NCI-H2081 treated with DMSO at 0.1 percent for 48 hours (cell line): ENCODE data around the gene TGFBR3.

ENCODE experiments used
- DNase-seq: peaks from one replicate; lab custom pipeline; 2025; lab: John Stamatoyannopoulos, UW

TGFBR3 gene

DNA sequence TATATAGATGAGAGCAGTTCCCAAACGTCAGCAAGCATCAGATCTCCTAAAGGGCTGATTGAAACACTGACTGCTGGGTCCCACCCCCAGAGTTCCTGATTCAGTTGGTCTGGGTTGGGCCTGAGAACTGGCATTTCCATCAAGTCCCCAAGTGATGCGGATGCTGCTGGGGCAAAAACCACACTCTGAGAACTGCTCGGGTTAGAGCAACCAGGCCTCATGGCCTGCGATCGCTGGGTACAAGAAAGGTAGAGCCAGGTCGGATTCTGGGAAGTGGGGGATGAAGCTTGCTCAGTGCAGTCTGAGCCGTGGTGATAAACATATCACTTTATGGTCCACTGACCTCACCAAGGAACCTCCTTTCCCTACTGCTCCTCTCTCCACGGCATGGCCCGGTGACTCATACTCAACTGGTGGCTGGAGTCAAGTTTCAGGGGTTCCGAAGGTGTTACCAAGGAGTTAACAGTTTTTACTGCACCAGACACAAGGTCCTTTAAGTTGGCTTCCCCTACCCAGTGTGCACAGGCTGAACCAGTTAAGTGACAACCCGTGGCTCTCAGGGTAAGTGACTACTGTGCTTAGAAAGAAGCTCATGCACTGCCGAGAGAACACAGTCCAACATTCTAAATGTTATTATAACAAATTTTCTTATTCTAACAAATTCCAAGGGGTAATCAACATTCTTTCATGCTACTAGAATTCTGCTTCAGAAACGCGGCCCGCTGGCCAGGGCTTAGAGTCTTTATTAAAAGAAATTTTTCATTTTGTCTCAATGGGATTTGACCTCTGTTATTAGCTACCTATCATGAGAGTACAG, 153.5 kb downstream of the TGFBR3 start:
- DNase-seq, result no peak

DNA sequence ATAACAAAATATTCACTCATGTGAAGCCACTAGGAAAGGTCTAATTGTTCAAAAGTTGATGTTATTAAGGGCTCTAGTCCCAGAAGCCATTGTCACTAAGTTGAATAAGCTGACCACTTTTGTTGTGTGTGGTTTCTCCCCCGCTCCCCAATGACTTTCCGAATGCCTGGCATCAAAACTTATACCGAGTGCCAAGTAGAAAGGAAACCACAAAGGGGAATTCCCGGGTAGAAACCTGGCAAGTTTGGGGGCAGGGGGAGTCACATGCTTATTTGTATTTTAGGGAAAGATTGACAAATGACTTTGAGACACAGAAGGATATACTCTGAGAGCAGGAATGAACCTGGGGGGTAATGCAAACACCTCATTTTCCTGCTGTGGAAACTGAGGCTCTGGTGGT, 154.1 kb downstream of the TGFBR3 start:
- DNase-seq, result no peak

DNA sequence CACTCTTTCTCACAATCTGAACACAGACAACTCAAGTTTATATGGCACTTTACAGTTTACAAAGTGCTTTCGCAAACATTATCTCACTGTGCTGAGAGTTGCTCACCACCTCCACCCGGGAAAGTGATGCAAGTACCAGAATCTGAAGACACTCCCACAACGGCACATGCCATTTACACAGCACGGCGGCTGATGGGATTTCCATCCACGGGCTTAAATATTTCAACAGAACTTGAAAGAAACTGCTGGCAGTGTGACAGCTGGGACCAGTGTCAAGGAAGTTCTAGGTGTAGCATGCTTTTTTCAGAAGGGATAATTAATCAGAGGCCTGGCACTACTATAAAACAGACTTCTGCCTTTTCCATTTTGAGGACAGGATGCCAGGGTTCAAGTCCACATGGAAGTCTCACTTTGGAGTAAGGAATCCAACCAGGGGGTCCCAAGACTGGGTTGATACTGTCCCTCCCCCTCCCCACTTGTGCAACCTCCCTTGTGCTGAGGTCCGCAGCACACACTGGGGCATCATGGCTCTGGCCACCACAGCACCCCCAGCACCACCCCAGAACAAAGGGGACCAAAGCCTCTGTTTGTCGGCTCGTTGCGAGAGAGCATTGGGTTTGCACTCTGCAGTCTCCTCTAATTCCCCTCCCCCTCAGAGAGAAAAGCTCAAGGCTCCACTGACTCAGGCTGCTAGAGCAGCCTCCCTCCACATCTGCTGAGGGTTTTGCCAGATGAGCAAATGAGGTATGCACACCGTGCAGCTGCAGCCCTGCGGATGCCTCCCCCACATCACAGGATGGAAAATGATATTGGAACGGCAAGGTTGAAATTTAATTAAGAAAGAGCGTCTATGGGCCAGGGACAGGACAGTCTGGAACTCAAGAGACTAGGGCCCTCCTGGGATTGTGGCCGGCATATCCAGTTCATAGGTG, 154.9 kb downstream of the TGFBR3 start:
- DNase-seq, result no peak

DNA sequence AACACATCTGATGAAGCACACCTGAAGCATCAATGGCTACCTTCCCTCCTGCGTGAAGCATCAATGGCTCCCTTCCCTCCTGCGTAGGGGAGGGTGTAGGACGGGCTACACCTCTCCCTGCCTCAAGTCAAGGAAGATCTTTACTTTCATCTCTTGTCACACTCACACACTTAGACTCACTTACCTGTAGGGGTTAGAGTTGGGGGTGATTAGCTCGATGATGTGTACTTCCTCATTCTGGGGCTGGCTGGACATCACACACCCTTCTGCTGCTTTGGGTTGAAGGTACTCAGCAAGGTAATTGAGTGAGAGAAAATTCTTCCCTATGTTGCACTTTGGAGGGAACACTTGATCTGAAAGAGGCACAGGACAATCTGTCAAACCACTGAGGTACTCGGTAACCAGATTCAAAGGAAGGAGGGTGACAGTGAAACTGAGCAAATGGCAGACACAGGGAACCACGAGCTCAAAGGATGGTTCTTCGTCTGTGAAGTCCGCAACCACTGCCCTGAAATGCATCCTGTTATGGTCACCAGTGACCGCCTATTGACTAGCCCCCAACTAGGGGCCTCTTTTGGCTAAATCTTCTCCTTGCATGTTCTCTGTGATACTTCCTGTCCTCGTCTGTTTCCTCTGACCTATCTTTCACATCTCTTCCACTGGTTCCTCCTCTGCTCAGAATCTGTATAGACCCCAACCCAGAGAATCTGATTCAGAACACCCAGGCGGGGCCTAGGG, 156.2 kb downstream of the TGFBR3 start:
- DNase-seq, result no peak

DNA sequence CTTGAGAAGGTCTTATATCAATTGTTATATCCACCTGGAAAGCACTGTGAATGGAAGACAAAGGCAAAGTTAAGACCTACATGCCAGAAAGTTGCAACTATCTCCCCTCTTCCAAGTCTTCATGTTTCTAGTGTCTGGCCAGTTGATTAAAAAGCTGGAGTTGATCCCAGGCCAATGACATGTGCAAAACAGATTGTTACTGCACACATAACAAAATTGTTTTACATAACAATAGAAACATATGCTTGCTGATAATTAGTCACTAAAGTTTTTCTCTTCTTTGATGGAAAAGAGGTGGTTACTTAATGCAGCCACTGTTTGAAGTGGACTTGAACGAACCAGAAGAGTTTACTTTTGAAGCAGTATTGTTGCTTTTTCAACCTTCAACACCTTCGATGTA, 158.2 kb downstream of the TGFBR3 start:
- no peak for DNase-seq

DNA sequence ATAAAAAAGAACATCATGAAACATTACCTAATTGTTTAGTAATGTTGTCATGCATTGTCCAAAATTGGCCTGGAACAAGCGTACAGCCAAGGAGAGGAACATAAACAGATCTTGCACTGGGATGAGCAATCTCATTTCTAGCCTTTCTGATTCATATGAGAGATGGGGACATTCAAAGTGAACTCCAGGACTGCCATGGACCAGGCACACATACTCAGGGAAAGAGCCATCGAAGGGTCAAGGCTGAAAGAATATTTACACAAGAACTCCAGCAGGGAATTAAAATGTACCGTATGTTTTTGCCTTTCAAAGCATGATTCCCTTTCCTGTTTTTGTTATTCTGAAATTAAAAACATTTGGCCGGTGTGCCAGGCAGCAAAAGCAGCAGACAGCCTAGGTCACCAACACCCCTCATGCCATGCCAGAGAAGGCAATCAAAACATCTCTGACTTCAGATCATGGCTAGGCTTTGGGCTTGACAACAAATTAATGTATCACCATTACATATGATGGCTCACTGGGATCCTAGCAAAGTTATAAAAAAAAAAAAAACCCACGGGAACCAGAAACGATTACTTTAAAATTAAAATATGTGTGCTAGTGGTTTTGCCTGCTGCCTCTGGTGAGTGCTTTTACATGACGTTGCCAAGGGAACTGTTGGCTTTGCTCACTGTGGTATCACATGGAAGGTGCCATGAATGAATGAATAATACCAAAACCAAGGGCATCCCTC, 159.8 kb downstream of the TGFBR3 start:
- no peak for DNase-seq

DNA sequence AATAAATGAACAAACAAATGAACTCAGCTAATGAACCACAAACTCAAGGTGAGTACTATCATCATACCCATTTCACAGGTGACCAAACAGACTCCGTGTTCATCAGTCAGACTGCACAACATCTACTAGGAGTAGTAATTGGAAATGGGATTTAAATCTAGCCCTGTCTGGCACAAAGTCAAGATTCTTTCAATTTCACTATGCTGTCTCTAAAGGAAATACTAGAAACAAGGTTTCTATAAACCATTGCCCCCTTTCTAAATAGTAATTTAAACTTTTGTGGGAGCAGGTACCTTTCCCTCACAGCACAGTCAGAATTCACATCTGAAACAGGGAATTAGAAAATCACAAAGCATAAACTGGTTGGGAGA, 160.3 kb downstream of the TGFBR3 start:
- no peak for DNase-seq

DNA sequence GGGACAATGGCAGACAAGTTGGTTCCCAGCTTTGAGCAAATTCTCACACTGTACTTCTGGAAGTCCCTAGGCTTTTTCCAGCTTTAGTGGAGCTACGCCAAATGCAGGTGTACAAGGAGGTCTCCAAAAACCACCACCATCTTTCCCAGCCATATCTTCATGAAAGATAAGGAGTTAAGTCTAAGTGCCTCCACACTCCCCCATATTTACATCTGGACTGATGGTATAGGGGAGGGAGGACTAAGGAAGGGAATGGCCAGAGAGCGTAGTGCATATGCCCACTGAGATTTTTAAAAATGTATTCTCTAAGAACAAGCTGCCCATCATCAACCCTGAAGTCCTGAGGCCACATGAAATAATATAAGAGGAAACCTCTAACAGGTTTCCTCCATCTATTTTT, 161.3 kb downstream of the TGFBR3 start:
- DNase-seq, result no peak

DNA sequence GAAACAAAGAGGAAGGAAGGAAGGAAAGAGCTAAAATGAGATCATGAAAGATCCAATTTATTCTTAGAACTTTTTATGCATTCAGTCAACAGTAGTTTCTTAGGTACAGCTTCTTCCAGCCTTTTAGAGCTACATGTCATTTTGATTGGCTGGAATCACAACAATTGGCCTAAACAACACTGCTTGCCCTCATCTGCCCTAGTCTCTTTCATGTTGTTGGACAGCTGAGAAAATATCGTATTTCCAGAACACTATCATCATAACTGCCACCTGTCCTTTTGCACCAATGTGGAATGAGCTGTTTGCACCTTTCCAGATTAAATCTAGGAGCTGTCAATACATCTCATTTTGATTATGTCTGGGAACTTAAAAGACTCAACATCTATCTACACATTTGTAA, 161.7 kb downstream of the TGFBR3 start:
- DNase-seq, result no peak

DNA sequence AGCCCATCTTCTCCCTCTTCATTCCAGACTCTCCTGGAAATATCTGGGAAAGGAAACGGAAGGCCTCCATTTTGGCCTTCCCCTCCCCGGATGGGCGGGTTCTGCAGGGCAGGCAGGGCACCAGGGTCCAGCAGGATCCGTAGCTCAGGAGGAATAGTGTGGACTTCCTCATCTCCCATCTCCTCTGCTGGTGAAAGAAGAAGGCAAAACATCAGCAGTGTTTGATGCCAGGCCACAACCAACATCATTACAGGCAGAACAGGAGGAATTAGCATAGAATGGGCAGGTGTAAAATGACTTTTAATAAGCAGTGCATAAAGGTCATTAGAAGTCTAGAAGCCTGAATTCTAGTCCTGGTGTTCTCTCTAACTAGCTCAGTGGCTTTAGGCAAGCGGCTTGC, 165.9 kb downstream of the TGFBR3 start:
- DNase-seq, result no peak

DNA sequence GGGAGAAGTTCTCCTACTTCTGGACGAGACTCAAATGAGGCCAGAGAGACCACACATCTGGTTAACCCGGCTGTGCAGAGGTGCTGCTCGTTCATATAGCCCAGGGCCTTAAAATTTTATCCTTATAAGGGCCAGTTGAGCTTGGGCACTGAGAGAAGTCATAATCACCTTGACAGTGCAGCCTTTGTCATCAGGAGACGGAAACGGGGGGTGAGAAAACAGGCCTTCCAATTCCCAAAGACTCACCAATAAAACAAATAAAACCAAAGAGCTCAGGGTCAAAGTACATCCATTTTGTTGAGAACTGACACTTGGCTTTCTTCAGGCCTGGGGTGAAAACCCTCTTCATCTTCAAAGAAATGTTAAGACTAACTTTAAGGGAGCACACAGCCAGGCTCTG, 167.1 kb downstream of the TGFBR3 start:
- DNase-seq, result no peak

DNA sequence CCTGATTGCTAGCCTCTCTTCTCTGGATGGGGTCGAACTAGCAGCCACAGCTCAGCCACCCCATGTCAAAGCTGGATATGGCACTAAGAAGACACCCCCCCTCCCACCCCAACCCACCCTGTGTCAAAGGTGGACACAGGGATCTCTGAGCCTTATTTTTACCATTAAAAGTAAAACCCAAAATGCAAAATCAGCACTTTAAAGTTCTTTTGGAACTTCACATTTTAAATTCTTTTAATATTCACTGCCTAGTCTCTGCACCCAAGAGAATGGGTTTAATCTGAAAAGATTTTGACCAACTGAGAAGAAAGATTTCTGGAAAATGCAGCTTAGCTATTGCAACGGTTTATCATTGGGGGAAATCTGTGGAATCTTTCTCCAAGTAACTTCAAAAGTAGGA, 167.6 kb downstream of the TGFBR3 start:
- no peak for DNase-seq

DNA sequence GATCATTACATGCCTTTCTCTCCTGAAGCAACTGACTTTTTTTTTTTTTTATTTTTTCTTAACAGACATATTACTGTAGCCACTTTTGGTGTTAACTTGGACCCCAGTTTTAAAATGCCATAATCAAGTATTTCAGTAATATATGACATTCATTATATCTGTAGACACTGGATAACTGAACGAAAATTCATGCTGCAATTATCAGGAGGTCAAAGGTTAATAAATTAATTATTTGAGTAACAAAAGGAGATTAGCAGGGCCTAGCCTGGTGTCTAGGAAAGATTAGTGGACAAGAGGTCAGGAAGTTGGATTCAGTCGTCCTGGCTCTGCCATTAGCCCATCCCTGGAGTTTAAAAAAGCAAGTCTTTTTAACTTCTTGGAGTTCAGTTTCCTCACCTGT, 168.1 kb downstream of the TGFBR3 start:
- no peak for DNase-seq

DNA sequence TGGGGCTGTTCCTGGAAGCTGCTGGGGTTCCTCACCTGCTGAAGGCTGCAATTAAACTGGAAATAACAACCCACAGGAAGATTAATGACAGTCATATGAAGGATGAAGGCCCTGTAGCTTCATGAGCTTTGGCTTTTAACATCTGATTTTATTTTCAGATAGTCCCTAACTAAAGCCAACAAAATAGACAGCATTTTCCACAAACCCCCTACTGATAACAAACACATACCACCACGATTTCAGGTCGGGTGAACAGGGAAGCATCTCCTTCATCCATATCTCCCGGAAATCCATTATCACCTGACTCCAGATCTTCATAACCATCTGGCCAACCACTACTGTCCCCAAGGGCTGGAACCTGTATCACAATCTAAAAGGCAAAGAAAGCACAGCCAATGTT, 169.6 kb downstream of the TGFBR3 start:
- no peak for DNase-seq

DNA sequence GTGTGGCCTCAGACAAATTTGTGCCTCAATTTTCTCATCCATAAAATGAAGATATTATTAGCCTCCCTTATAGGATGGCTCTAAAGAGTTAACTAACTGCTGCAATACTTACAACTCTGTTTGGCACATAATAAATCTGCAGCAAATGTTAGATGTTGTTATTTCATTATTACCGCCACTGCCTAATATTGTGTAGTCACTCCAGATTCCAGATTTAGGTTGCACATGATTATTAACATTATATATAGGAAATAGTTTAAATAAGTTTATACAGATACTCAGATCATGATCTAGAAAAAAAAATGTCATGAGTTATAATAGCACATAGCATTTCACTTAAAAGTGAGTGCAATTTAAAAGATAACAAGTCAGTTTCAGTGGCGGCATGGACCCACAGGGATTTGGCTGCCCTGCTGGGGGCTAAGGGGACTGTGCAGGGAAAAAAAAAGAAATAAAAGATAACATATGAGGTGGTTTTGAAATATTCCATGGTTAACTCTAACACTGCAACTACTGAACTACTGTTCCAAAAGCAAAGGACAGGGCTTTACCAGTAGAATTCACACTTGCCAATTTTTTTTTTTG, 170.4 kb downstream of the TGFBR3 start:
- DNase-seq, result no peak

DNA sequence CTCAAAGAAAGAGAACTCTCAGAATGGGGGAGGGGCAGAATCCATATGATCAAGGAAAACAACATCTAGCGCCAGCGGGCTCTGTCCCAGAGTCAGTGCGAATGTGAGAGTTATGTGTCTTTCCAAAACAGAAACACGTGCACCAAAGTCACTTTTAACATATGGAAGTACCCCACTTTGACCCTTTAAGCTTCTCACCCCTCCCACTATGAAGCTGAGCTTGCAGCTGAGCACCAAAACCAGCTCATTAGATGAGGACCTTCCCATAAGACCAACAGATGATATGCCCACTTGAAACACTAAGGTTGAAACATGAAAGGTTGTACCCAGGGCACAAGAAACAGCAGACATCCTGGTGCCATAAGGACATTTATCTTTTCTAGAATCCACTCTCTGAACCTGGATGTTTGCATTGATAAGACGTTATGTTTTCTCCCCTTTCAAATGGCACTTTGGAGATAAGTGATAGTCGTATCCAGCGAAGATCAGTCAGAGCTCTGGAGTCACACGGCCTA, 171.0 kb downstream of the TGFBR3 start:
- DNase-seq, result no peak

DNA sequence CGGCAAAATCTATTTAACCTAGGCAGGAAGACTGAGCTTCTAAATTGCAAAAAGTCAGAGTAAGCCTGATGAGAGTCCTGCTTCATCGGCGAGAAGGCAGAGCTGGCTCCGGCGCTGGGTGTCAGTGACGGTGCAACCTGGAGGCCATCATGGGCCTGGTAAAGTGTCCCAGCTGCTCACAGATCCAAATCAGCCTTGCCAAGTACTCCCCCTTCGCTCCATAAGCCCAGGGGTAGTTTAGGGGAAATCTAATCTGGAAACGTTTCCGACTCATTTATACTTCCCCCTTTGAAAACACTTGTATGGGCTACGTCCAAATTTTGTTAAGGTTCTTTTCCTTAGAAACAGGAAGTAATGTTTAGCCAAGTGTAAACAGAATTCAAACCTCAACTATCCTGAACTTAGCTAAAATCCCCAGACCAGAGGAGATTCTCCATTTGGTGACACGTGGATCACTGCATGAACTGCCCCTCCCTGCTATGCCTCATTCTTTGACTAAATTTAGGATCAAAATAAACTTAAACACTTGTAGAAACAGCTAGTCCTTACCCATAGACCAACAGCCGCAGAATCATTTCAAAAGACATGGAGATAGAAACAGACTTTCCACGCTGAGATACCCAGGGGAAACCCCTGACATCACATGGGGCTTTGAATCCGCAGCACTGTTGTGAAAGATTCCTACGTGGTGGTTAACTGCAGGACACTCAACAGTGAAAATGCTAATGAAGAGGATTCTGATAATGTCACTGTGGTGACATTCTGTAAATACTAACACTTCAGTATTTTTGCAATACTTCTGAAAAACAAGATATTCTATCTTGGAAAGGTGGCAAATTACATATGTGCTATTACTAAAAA, 172.7 kb downstream of the TGFBR3 start:
- DNase-seq, result no peak

DNA sequence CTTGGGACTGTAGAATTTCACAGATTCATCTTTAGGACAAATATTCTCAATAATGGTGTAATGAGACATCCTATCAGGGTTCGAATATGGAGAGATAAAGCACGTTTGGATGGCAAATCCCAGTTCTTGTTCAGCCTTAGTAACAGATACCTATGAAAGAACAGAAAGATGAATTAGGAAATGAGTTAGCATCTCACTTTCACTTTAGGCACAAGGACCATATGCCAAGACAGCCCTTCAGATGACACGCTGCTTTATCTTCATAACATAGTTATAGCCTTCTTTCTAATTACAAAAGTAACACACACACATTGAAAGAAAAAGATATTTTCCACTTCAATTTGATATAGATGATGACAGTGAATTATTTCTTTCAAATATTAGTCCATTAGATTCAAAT, 173.6 kb downstream of the TGFBR3 start:
- no peak for DNase-seq

DNA sequence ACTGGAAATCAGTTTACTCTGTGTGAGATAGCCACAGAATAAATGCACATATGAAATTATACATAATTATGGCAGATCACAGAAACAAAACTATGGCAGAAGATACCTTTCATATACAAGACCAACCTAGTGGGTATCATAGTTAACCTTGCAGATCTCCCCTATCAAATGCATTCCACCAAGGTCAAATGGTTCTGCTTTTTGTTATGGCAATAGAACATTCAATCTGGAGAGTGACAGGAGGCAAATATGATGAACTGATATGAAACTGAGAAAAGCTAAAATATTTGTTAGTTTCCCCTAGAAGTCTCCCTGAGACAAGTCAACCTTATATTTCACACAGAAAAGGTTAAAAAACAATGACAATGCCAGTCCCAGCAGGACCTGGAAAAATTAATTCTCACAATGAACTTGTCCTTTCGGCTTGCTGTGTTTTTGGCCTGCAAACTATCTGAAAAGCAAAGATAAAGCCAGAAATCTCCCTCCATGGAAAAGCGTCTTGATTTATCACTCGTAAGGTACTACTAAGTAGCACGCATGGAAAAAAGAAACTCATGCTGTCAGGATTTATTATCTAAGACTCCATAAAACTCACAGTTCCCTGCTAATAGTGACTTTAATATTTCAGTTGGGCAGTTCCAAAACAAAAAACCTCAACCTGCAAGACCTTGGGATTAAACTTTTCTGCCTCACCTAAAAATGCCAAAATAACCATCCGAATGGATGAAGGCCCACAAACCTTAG, 174.3 kb downstream of the TGFBR3 start:
- no peak for DNase-seq

DNA sequence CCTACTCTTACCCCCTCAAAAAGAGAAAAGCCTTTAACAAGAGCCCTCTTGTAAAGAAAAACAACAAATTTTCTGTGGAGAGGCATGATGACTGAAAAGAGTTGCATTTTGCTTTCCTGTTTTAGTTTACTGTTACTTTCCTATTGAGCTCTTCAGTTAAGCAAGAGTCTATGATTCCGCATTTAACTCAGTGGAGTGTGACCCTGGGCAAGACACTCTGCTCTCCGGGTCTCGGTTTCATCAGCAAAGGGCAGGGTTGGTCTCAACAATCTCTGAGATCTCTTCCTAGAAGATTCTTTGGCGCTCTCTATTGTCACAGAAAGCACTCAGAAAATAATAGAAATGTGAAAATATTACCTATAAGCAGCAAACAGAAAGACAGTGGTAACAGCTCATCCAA, 175.7 kb downstream of the TGFBR3 start:
- no peak for DNase-seq
